Measurements from ENCODE around the gene CCDC149.

DNA sequence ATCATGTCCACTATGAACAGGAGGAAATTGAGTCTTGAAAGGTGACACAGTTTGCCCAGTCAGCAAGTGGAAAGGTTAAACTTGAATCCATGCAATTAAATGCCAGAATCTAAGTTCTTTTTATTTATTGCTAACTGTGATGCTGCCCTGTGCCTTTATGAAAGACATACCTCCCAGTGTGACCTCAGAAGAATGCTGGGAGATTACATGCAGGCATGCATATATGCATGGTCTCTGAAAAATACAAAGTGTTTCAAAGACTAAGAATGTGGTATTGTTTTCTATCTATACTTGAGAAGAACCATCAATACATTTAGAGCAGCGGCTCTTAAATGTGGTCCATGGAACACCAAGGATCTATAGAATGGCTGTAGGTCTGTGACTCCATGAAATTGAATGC, 45.6 kb downstream of the CCDC149 start:
- TF ChIP-seq POLR2AphosphoS5 (IDR thresholded peaks at IDR 0.05; ENCODE audit: low read depth, low read length): no peak
- no peak for TF ChIP-seq TAF1 (IDR thresholded peaks at IDR 0.05; ENCODE audit: borderline replicate concordance, insufficient read depth, low read length)
- no peak for TF ChIP-seq SIN3A (IDR thresholded peaks at IDR 0.05; ENCODE audit: borderline replicate concordance, insufficient read depth, low read length)
- TF ChIP-seq, protein P1, sequence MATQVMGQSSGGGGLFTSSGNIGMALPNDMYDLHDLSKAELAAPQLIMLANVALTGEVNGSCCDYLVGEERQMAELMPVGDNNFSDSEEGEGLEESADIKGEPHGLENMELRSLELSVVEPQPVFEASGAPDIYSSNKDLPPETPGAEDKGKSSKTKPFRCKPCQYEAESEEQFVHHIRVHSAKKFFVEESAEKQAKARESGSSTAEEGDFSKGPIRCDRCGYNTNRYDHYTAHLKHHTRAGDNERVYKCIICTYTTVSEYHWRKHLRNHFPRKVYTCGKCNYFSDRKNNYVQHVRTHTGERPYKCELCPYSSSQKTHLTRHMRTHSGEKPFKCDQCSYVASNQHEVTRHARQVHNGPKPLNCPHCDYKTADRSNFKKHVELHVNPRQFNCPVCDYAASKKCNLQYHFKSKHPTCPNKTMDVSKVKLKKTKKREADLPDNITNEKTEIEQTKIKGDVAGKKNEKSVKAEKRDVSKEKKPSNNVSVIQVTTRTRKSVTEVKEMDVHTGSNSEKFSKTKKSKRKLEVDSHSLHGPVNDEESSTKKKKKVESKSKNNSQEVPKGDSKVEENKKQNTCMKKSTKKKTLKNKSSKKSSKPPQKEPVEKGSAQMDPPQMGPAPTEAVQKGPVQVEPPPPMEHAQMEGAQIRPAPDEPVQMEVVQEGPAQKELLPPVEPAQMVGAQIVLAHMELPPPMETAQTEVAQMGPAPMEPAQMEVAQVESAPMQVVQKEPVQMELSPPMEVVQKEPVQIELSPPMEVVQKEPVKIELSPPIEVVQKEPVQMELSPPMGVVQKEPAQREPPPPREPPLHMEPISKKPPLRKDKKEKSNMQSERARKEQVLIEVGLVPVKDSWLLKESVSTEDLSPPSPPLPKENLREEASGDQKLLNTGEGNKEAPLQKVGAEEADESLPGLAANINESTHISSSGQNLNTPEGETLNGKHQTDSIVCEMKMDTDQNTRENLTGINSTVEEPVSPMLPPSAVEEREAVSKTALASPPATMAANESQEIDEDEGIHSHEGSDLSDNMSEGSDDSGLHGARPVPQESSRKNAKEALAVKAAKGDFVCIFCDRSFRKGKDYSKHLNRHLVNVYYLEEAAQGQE (IDR thresholded peaks at IDR 0.05; ENCODE audit: insufficient read depth in 1 of 2, low read depth in 2 of 2, low read length in 2 of 2): no peak
- no peak for TF ChIP-seq FOXP2 (optimal IDR thresholded peaks at IDR 0.05; ENCODE audit: borderline replicate concordance, extremely low read depth, extremely low read length, insufficient read depth)
